BE2C (cell line): Measurements from ENCODE around the gene PRAF2. TPM values are rescaled to one million over a fixed set of nuclear protein-coding genes. Genes with fewer than 3 reads are reported as not detected.

Experiments used
- DNase-seq: peaks from one replicate; pipeline ENCODE4 v3.0.0-alpha.2; 2020
- H3K27me3 ChIP-seq: fragments of 250-450 bp; sonication (Bioruptor Pico); 2 replicates; pipeline ENCODE4 v1.5.1; 2020; ENCODE audit warnings: mild to moderate bottlenecking
- H3K36me3 ChIP-seq: fragments of 250-450 bp; sonication (Bioruptor Pico); 2 replicates; pipeline ENCODE4 v1.5.1; 2020; ENCODE audit warnings: mild to moderate bottlenecking
- H3K4me1 ChIP-seq: fragments of 250-450 bp; sonication (Bioruptor Pico); 2 replicates; pipeline ENCODE4 v1.5.1; 2020
- H3K4me3 ChIP-seq: 2 replicates; pipeline ENCODE4 v1.5.1; 2011; ENCODE audit warnings: low read depth, low read length
- H3K9me3 ChIP-seq: fragments of 250-450 bp; sonication (Bioruptor Pico); 2 replicates; pipeline ENCODE4 v1.5.1; 2020
- CTCF ChIP-seq: IDR thresholded peaks from 2 replicates; pipeline ENCODE4 v1.5.1; 2012; ENCODE audit warnings: mild to moderate bottlenecking, low read depth, low read length
- polyA plus RNA-seq: library from polyadenylated mRNA; unstranded; fragments of >200 nt; gene quantifications from one replicate; pipeline ENCODE4 v1.2.1, GENCODE V29; 2012; ENCODE audit warnings: low read depth, missing spikeins; ENCODE audit not compliant: insufficient read length, insufficient read depth

The PRAF2 gene
- polyA plus RNA-seq = 97.7 TPM

GRCh38 chrX:49073601-49074575 is at the start of gene PRAF2:
Gene PRAF2, minus strand, starts transcription at chrX:49074002. Its CDS starts 15 bp downstream, at chrX:49073987.
- Histone ChIP-seq H3K36me3 (no peaks in the 10 kb centered on the region; the same call in 1 of the 2 replicates), H3K9me3 (no peaks in the 10 kb centered on the region), H3K4me1 (no peaks in the 10 kb centered on the region), H3K4me3 (peak within 1 kb of the TSS; percentile 76), H3K27me3 (no peaks in the 10 kb centered on the region)
- peak; percentile 92 for DNase-seq
- TF ChIP-seq CTCF = no peak

GRCh38 chrX:49122499-49122898 is 48.7 kb upstream of the PRAF2 start:
- no peaks in the 10 kb centered on the region for H3K27me3 ChIP-seq
- peak overlapping the region; percentile 92 for H3K4me3 ChIP-seq
- H3K4me1 ChIP-seq = no peaks in the 10 kb centered on the region
- no peak for TF ChIP-seq CTCF
- peaks cover 5% of the 10 kb centered on the region; the same call in 1 of the 2 replicates for H3K36me3 ChIP-seq
- no peak for DNase-seq
- no peaks in the 10 kb centered on the region for H3K9me3 ChIP-seq

- peaks cover 5% of the 10 kb centered on the region; the same call in 1 of the 2 replicates for H3K36me3 ChIP-seq
- no peaks in the 10 kb centered on the region for H3K27me3 ChIP-seq
- DNase-seq = no peak
- no peak overlapping the region for H3K4me3 ChIP-seq
- H3K9me3 ChIP-seq = no peaks in the 10 kb centered on the region
- TF ChIP-seq CTCF = no peak
- H3K4me1 ChIP-seq = no peaks in the 10 kb centered on the region
Measured at GRCh38 chrX:49120091-49120490, 46.3 kb upstream of the PRAF2 start.

- Histone ChIP-seq H3K4me3 (no peak overlapping the region), H3K36me3 (peaks cover 2% of the 10 kb centered on the region; the same call in 1 of the 2 replicates), H3K9me3 (no peaks in the 10 kb centered on the region), H3K27me3 (no peaks in the 10 kb centered on the region), H3K4me1 (no peaks in the 10 kb centered on the region)
- DNase-seq = no peak
- TF ChIP-seq CTCF = no peak
Measured at GRCh38 chrX:49117581-49117980, 43.8 kb upstream of the PRAF2 start.

- H3K36me3 ChIP-seq = peaks cover 2% of the 10 kb centered on the region; the same call in 1 of the 2 replicates
- H3K9me3 ChIP-seq = no peaks in the 10 kb centered on the region
- DNase-seq = no peak
- no peaks in the 10 kb centered on the region for H3K27me3 ChIP-seq
- no peaks in the 10 kb centered on the region for H3K4me1 ChIP-seq
- no peak for TF ChIP-seq CTCF
- H3K4me3 ChIP-seq = no peak overlapping the region
Measured at GRCh38 chrX:49116716-49117115, 42.9 kb upstream of the PRAF2 start.

GRCh38 chrX:49116076-49116475 is 42.3 kb upstream of the PRAF2 start:
- H3K27me3 ChIP-seq = no peaks in the 10 kb centered on the region
- TF ChIP-seq CTCF = no peak
- H3K4me3 ChIP-seq = no peak overlapping the region
- no peaks in the 10 kb centered on the region for H3K4me1 ChIP-seq
- peaks cover 2% of the 10 kb centered on the region; the same call in 1 of the 2 replicates for H3K36me3 ChIP-seq
- no peak for DNase-seq
- H3K9me3 ChIP-seq = no peaks in the 10 kb centered on the region
